Lower lobe of right lung (tissue), 2 donors: Measurements from ENCODE around the gene ERN2. TPM values are rescaled to one million over a fixed set of nuclear protein-coding genes. Genes with fewer than 3 reads are reported as not detected.

Experiments
- ATAC-seq, 2 donors: fragments of 200-7000 bp; cut with Tn5 transposase; one replicate each; pipeline ENCODE4 v1.9.1; 2020 to 2022; ENCODE audit warnings: mild to moderate bottlenecking in 2 of 2, moderate library complexity in 2 of 2
- DNase-seq: peaks from one replicate; pipeline ENCODE4 v3.0.0-alpha.2; 2020
- H3K27ac ChIP-seq: fragments of 200-600 bp; one replicate; pipeline ENCODE4 v1.8.0; 2022
- H3K27me3 ChIP-seq: fragments of 200-600 bp; one replicate; pipeline ENCODE4 v1.8.0; 2022; ENCODE audit warnings: low read depth
- H3K36me3 ChIP-seq: fragments of 200-600 bp; one replicate; pipeline ENCODE4 v1.8.0; 2022; ENCODE audit warnings: mild to moderate bottlenecking
- H3K4me1 ChIP-seq: fragments of 200-600 bp; one replicate; pipeline ENCODE4 v1.8.0; 2022
- H3K4me3 ChIP-seq: fragments of 200-600 bp; one replicate; pipeline ENCODE4 v1.8.0; 2022; ENCODE audit warnings: mild to moderate bottlenecking
- H3K9me3 ChIP-seq: fragments of 200-600 bp; one replicate; pipeline ENCODE4 v1.8.0; 2022
- intact Hi-C: fragments of 100-400 bp; cut with DNase I; formaldehyde crosslinking; loops from one replicate; pipeline ENCODE4 v1.11.0; 2022
- long read RNA-seq: library from polyadenylated mRNA; unstranded; transcript quantifications from one replicate; pipeline ENCODE4 v2.0.0, GENCODE V29; 2021
- total RNA-seq: library from RNA; stranded (reverse); fragmentation: NEBNext Ultra II Directional; extraction: Animal tissue kit (Norgen Biotek cat#: 25700); gene quantifications from one replicate; pipeline ENCODE4 v1.2.1, GENCODE V29; 2021
- TF ChIP-seq, protein P1 (sequence below): fragments of 200-600 bp; IDR thresholded peaks from one replicate; pipeline ENCODE4 v1.8.0; 2022; ENCODE audit warnings: antibody characterized with exemption, mild to moderate bottlenecking
- donor health status: DM: no; HTN: yes; CAD: no; lungs with severe emphysema.

ERN2 gene
- total RNA-seq: 4.9 TPM
- long read RNA-seq, partial matches to known transcripts: 0 of 1 reads
- long read RNA-seq, other reads (novel, unspliced or antisense): 1 of 1 reads

DNA sequence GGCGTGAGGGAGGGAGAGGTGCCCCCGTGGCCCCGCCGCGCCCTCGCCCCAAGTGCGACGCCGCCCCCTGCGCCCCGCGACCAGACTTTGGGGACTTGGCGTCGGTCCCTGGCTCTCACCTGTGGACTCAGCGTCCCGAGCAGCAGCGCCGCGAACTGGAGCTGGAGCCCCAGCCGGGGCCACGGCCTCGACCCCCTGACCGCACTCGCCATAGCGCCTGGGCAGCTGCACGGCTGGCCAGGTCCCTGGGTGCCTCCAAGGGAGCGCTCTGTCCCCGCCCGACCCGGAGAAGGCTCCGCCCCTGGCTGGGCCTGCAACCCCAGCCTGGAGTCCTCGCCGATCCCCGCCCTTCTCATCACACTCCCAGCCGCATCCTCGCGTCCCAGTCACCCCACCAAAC is at the start of gene ERN2:
Gene ERN2, minus strand, starts transcription at position 247 of the 400 bp plus-strand sequence. Its CDS starts 35 bp downstream, at position 212.
- Histone ChIP-seq H3K9me3 (peaks cover 6% of the 10 kb centered on the region), H3K4me3 (no peak within 1 kb of the TSS), H3K27ac (no peak within 1 kb of the TSS), H3K4me1 (no peaks in the 10 kb centered on the region), H3K36me3 (no peaks in the 10 kb centered on the region), H3K27me3 (peaks cover 48% of the 10 kb centered on the region)
- peak in 1 of 2 donors; percentile 46 for ATAC-seq
- intact Hi-C loops: no loop called here
- DNase-seq: no peak
- TF ChIP-seq, protein P1, sequence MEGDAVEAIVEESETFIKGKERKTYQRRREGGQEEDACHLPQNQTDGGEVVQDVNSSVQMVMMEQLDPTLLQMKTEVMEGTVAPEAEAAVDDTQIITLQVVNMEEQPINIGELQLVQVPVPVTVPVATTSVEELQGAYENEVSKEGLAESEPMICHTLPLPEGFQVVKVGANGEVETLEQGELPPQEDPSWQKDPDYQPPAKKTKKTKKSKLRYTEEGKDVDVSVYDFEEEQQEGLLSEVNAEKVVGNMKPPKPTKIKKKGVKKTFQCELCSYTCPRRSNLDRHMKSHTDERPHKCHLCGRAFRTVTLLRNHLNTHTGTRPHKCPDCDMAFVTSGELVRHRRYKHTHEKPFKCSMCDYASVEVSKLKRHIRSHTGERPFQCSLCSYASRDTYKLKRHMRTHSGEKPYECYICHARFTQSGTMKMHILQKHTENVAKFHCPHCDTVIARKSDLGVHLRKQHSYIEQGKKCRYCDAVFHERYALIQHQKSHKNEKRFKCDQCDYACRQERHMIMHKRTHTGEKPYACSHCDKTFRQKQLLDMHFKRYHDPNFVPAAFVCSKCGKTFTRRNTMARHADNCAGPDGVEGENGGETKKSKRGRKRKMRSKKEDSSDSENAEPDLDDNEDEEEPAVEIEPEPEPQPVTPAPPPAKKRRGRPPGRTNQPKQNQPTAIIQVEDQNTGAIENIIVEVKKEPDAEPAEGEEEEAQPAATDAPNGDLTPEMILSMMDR: no peak

DNA sequence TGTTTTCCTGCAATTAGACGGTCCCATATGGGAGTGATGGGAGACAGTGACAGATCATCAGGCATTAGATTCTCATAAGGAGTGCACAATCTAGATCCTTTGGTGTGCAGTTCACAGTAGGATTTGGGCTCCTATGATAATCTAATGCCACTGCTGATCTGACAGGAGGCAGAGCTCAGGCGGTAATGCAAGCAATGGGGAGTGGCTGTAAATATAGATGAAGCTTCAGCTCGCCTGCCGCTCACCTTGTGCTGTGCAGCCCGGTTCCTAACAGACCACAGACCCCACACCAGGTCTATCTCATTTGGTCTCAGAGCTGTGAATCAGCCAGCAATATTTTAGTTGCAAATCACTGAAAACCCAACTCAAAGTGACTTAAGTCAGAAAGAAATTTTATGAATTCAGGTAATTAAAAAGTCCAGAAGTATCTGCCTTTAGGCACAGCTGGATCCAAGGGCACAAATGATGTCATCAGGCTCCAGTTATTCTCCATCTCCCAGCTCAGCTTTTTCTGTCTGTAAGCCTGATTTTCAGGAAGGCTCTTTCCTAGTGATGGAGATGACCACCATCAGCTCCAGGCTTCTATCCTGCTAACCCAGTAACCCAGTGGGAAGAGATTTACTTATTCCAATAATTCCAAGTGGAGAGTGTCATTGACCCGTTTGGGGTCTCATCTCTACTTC is 45.1 kb upstream of the ERN2 start:
- Histone ChIP-seq H3K9me3 (no peaks in the 10 kb centered on the region), H3K4me1 (peaks cover 10% of the 10 kb centered on the region), H3K36me3 (no peaks in the 10 kb centered on the region), H3K27ac (no peak overlapping the region), H3K4me3 (no peak overlapping the region), H3K27me3 (peaks cover 57% of the 10 kb centered on the region)
- ATAC-seq (no peak), DNase-seq (no peak)
- TF ChIP-seq, protein P1: no peak
- intact Hi-C loops: no loop called here

DNA sequence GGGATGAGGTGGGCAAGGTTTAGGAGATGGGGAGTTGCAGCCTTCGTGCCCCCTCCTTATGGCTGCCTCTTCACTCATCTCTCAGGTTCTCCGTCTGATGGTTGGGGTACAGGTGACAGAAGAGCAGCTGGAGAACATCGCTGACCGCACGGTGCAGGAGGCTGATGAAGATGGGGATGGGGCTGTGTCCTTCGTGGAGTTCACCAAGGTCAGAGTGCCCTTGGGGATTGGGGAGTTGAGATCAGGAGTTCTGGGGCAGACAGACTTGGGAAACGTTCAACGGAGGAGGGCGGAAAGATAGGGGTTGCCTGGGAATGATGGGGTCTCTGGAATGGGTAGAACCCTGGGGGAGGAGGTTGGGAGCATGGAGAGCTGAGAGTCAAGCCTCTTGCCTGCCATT is 44.1 kb upstream of the ERN2 start:
- TF ChIP-seq, protein P1: no peak
- peaks cover 57% of the 10 kb centered on the region for H3K27me3 ChIP-seq
- no peak overlapping the region for H3K4me3 ChIP-seq
- DNase-seq (no peak), ATAC-seq (no peak)
- intact Hi-C loops: no loop called here
- no peak overlapping the region for H3K27ac ChIP-seq
- peaks cover 10% of the 10 kb centered on the region for H3K4me1 ChIP-seq
- H3K9me3 ChIP-seq: no peaks in the 10 kb centered on the region
- no peaks in the 10 kb centered on the region for H3K36me3 ChIP-seq

DNA sequence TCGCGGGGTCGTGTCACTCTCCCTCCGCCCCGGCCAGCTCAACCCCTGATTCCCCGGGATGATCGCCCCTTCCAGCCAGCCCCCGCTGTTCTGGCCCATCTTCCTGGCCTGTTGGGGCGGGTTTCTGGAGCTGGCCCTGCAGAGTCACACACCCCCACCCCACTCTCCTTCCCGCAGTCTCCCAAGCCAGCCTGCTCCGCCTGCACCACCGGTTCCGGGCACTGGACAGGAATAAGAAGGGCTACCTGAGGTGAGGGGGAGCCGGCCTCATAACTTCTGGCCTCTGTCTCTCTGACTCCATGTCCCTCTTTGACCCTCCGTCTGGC is 42.4 kb upstream of the ERN2 start:
- no peak overlapping the region for H3K27ac ChIP-seq
- H3K9me3 ChIP-seq: no peaks in the 10 kb centered on the region
- ATAC-seq (no peak), DNase-seq (no peak)
- TF ChIP-seq, protein P1: no peak
- peaks cover 57% of the 10 kb centered on the region for H3K27me3 ChIP-seq
- intact Hi-C loops: no loop called here
- no peak overlapping the region for H3K4me3 ChIP-seq
- H3K4me1 ChIP-seq: peaks cover 10% of the 10 kb centered on the region
- H3K36me3 ChIP-seq: no peaks in the 10 kb centered on the region

DNA sequence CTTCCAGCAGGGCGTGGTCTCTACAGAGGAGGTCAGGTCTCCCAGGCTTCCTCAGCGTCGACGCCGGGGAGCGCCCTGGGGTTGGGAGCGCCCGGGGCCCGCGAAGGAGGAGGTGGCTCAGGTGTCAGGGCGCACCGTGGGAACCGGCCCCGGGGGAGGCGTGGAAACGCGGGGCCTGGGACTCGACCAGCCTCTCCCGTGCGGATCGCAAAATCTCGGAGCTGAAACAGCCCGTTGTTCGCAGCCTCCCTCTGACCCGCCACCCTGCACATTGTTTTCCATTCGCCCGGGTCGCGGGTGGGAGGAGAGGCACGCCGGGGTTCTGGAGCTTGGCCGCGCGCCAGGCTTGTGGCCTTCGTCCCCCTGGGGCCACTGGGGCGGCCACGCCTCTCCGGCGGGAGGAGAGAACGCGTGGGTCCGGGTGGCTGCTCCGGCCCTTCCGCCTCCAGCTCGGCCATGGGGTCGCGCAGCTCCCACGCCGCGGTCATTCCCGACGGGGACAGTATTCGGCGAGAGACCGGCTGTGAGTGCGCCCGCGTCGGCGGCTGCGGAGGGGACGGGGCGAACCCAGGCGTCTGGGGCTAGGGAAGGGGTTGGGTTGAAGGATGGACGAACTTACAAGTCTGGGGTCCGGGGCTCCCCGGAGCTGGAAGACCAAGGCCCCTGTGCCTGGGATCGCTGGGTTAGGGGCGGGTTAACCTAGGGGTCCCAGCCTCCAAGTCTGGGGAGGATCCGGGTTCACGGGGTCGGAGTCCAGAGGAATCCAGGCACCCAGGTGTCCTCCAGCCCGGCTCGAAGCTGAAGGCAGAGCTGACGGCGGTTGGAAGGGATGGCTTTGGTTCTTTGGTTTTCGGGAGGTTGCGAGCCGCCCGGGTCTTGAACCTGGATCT is 41.8 kb upstream of the ERN2 start, which contains the start of gene CHP2:
Gene CHP2, plus strand, starts transcription at position 433 of the 890 bp plus-strand sequence. Its CDS starts 24 bp downstream, at position 457.
- H3K9me3 ChIP-seq: no peaks in the 10 kb centered on the region
- DNase-seq (peak; percentile 46), ATAC-seq (peak in 1 of 2 donors; percentile 59)
- H3K4me3 ChIP-seq: peak within 1 kb of the TSS; percentile 28
- no peaks in the 10 kb centered on the region for H3K36me3 ChIP-seq
- H3K27me3 ChIP-seq: peaks cover 54% of the 10 kb centered on the region
- peaks cover 10% of the 10 kb centered on the region for H3K4me1 ChIP-seq
- no peak within 1 kb of the TSS for H3K27ac ChIP-seq
- intact Hi-C loops: no loop called here
- TF ChIP-seq, protein P1: no peak
